GM23248 (cell line): ENCODE results near the gene RNF150. TPM values are rescaled to one million over a fixed set of nuclear protein-coding genes. Genes with fewer than 3 reads are reported as not detected.
"Not testable (repeated sequence)": the region's sequence is repeated elsewhere in the genome, so short reads cannot be mapped to it uniquely, and the experiment has no call there.

Source experiments
- DNase-seq: peaks from one replicate; pipeline ENCODE4 v3.0.0-alpha.2; 2015
- H2AFZ ChIP-seq: fragments of 200-600 bp; sonication (generic); 2 replicates; pipeline ENCODE4 v1.6.1; 2016; ENCODE audit warnings: antibody characterized with exemption
- H3F3A ChIP-seq: fragments of 200-600 bp; sonication (generic); 2 replicates; pipeline ENCODE4 v1.6.1; 2016; ENCODE audit warnings: mild to moderate bottlenecking, antibody characterized with exemption, mixed run types; ENCODE audit not compliant: insufficient read depth
- H3K27ac ChIP-seq: fragments of 200-600 bp; sonication (generic); 2 replicates; pipeline ENCODE4 v1.5.1; 2016; ENCODE audit warnings: mild to moderate bottlenecking
- H3K27me3 ChIP-seq: fragments of 200-600 bp; sonication (generic); replicated peaks from 2 replicates; pipeline ENCODE4 v1.6.1; 2016; ENCODE audit warnings: mild to moderate bottlenecking; ENCODE audit not compliant: insufficient read depth
- H3K36me3 ChIP-seq: fragments of 200-600 bp; sonication (generic); 2 replicates; pipeline ENCODE4 v1.6.1; 2016; ENCODE audit warnings: low read depth, mild to moderate bottlenecking
- H3K4me1 ChIP-seq: fragments of 200-600 bp; sonication (generic); 2 replicates; pipeline ENCODE4 v1.6.1; 2016; ENCODE audit warnings: mild to moderate bottlenecking; ENCODE audit not compliant: insufficient read depth
- H3K4me2 ChIP-seq: fragments of 200-600 bp; sonication (generic); one replicate; pipeline ENCODE4 v1.6.1; 2016; ENCODE audit warnings: mild to moderate bottlenecking; ENCODE audit not compliant: unreplicated experiment
- H3K4me3 ChIP-seq: fragments of 200-600 bp; sonication (generic); 2 replicates; pipeline ENCODE4 v1.5.1; 2016; ENCODE audit warnings: mild to moderate bottlenecking
- H3K79me2 ChIP-seq: fragments of 200-600 bp; sonication (generic); 2 replicates; pipeline ENCODE4 v1.6.1; 2016; ENCODE audit warnings: mild to moderate bottlenecking; ENCODE audit not compliant: insufficient read depth
- H3K9ac ChIP-seq: fragments of 200-600 bp; sonication (generic); 2 replicates; pipeline ENCODE4 v1.6.1; 2016; ENCODE audit warnings: mild to moderate bottlenecking
- H3K9me2 ChIP-seq: fragments of 200-600 bp; sonication (generic); 2 replicates; pipeline ENCODE4 v1.6.1; 2016; ENCODE audit warnings: mixed run types, mild to moderate bottlenecking, moderate library complexity; ENCODE audit not compliant: insufficient read depth
- H3K9me3 ChIP-seq: fragments of 200-600 bp; sonication (generic); one replicate; pipeline ENCODE4 v1.6.1; 2017; ENCODE audit warnings: low read depth
- H4K20me1 ChIP-seq: fragments of 200-600 bp; sonication (generic); 2 replicates; pipeline ENCODE4 v1.6.0; 2016; ENCODE audit not compliant: insufficient read depth
- EZH2 ChIP-seq: fragments of 200-600 bp; sonication (generic); IDR thresholded peaks from 2 replicates; pipeline ENCODE4 v1.6.1; 2018; ENCODE audit warnings: antibody characterized with exemption, mild to moderate bottlenecking; ENCODE audit not compliant: insufficient read depth, poor library complexity, severe bottlenecking
- EZH2phosphoT487 ChIP-seq: fragments of 200-600 bp; sonication (generic); IDR thresholded peaks from 2 replicates; pipeline ENCODE4 v1.6.1; 2018; ENCODE audit warnings: antibody characterized with exemption, moderate library complexity, mild to moderate bottlenecking, low read depth; ENCODE audit not compliant: insufficient read depth
- WGBS, 2 experiments: methylation state at CpG; one replicate each; pipeline ENCODE4 v1.1.6; 2015 to 2017; ENCODE audit warnings: low lambda C conversion rate in 2 of 2, low coverage in 1 of 2; ENCODE audit errors: missing lambda C conversion rate in 2 of 2; 5-methylcytosine and 5-hydroxymethylcytosine counted together
- in situ Hi-C: fragments of 300-500 bp; cut with MboI; formaldehyde crosslinking; loops from 2 replicates; pipeline ENCODE4 v1.15.0; 2020
- polyA plus RNA-seq: library from polyadenylated mRNA; unstranded; fragments of >200 nt; fragmentation: Nextera tagmentation; extraction: Ambion mirVana; gene quantifications from 2 replicates; pipeline ENCODE4 v1.2.1, GENCODE V29; 2016
- total RNA-seq: library from RNA; depleted of rRNA; stranded (reverse); fragments of >200 nt; shearing (Covaris generic); gene quantifications from 2 replicates; pipeline ENCODE4 v1.2.3, GENCODE V29; 2014

Gene RNF150
- total and polyA plus RNA-seq, 2 experiments from 2014 or later: 4.8 to 10.5 TPM

GRCh38 chr4:141177171-141177570 lies 43.9 kb upstream of the RNF150 start:
- H3K79me2 ChIP-seq: no peaks in the 10 kb centered on the region
- no peak overlapping the region for H3K27ac ChIP-seq
- H3K4me3 ChIP-seq: no peak overlapping the region
- no peak overlapping the region for H3K4me2 ChIP-seq
- peaks cover 24% of the 10 kb centered on the region for H3K27me3 ChIP-seq
- H3K36me3 ChIP-seq: no peaks in the 10 kb centered on the region
- H3K4me1 ChIP-seq: no peaks in the 10 kb centered on the region
- no peaks in the 10 kb centered on the region for H3K9me2 ChIP-seq
- H3K9me3 ChIP-seq: no peaks in the 10 kb centered on the region
- no peak overlapping the region for H3K9ac ChIP-seq
- no peaks in the 10 kb centered on the region for H4K20me1 ChIP-seq
- TF ChIP-seq EZH2 (no peak), EZH2phosphoT487 (no peak)
- no peak for DNase-seq
- 0 to 6% methylated on average over 1 of the region's 1 CpG for WGBS, 2 experiments
- H2AFZ ChIP-seq: no peak overlapping the region
- no peaks in the 10 kb centered on the region for H3F3A ChIP-seq
- in situ Hi-C loops: no loop called here

DNA sequence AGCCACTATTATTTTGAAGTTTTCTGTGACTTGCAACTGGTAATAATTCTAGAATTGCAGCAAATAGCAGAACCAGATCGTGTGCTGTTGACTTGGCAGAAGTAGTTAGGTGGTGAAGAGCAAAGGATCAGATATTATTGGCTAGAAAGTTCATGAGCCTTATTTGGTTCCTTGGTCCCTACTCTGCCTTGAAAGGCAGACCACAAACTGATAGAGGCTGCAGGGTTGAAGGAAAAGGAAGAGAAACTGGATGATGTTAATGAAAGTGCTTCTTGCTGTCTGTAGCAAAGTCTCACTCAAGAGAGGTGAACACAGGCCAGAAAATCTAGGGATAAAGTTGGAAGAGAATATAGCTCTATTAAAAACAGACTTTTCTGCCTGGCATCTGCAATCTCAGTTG lies 41.2 kb upstream of the RNF150 start:
- peaks cover 10% of the 10 kb centered on the region for H3K27me3 ChIP-seq
- in situ Hi-C loops: loop anchor here (25.0 kb wide), 2 partner anchors 1663 to 1913 kb away; partner anchors contain the start of gene INPP4B
- H3K4me1 ChIP-seq: no peaks in the 10 kb centered on the region
- WGBS, 2 experiments: 7 to 13% methylated on average over 1 of the region's 1 CpG
- H3K9me2 ChIP-seq: no peaks in the 10 kb centered on the region
- TF ChIP-seq EZH2 (no peak), EZH2phosphoT487 (no peak)
- no peak overlapping the region for H2AFZ ChIP-seq
- no peak overlapping the region for H3K4me3 ChIP-seq
- H4K20me1 ChIP-seq: no peaks in the 10 kb centered on the region
- DNase-seq: no peak
- H3F3A ChIP-seq: no peaks in the 10 kb centered on the region
- no peaks in the 10 kb centered on the region for H3K36me3 ChIP-seq
- H3K4me2 ChIP-seq: no peak overlapping the region
- H3K79me2 ChIP-seq: no peaks in the 10 kb centered on the region
- no peaks in the 10 kb centered on the region for H3K9me3 ChIP-seq
- no peak overlapping the region for H3K9ac ChIP-seq
- H3K27ac ChIP-seq: no peak overlapping the region

- Histone ChIP-seq H3K9me3 (no peaks in the 10 kb centered on the region), H3F3A (no peaks in the 10 kb centered on the region), H3K27me3 (peaks cover 7% of the 10 kb centered on the region; the same call in 1 of the 2 replicates), H3K4me1 (no peaks in the 10 kb centered on the region), H3K9ac (no peak overlapping the region), H2AFZ (no peak overlapping the region), H3K27ac (no peak overlapping the region), H4K20me1 (no peaks in the 10 kb centered on the region), H3K9me2 (no peaks in the 10 kb centered on the region), H3K79me2 (no peaks in the 10 kb centered on the region), H3K4me3 (no peak overlapping the region), H3K36me3 (no peaks in the 10 kb centered on the region), H3K4me2 (no peak overlapping the region)
- WGBS, 2 experiments: 20 to 30% methylated on average over 3 of the region's 3 CpGs
- no peak for DNase-seq
- TF ChIP-seq EZH2: no peak
- TF ChIP-seq EZH2phosphoT487: no peak
- in situ Hi-C loops: loop anchor here (25.0 kb wide), 2 partner anchors 1667 to 1917 kb away; partner anchors contain the start of gene INPP4B
Measured at GRCh38 chr4:141170671-141171070, 37.4 kb upstream of the RNF150 start.

GRCh38 chr4:141169391-141169790 lies 36.1 kb upstream of the RNF150 start:
- no peak overlapping the region for H3K4me2 ChIP-seq
- no peak overlapping the region for H3K9ac ChIP-seq
- H3K9me3 ChIP-seq: no peaks in the 10 kb centered on the region
- no peak for DNase-seq
- in situ Hi-C loops: loop anchor here (25.0 kb wide), 2 partner anchors 1668 to 1918 kb away; partner anchors contain the start of gene INPP4B
- H4K20me1 ChIP-seq: no peaks in the 10 kb centered on the region
- H3K79me2 ChIP-seq: no peaks in the 10 kb centered on the region
- no peaks in the 10 kb centered on the region for H3K9me2 ChIP-seq
- no peak overlapping the region for H3K4me3 ChIP-seq
- peaks cover 18% of the 10 kb centered on the region for H3K27me3 ChIP-seq
- H3K27ac ChIP-seq: no peak overlapping the region
- no peak for TF ChIP-seq EZH2phosphoT487
- TF ChIP-seq EZH2: no peak
- H3K4me1 ChIP-seq: no peaks in the 10 kb centered on the region
- no peaks in the 10 kb centered on the region for H3F3A ChIP-seq
- no peak overlapping the region for H2AFZ ChIP-seq
- no peaks in the 10 kb centered on the region for H3K36me3 ChIP-seq

DNA sequence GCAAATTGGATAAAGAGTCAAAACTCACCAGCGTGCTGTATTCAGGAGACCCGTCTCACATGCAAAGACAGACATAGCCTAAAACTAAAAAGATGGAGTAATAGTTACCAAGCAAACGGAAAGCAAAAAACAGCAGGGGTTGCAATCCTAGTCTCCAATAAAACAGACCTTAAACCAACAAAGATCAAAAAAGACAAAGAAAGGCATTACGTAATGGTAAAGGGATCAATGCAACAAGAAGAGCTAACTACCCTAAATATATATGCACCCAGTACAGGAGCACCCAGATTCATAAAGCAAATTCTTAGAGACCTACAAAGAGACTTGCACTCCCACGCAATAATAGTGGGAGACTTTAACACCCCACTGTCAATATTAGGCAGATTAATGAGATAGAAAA lies 31.7 kb upstream of the RNF150 start:
- H3F3A ChIP-seq, DNase-seq, H3K27ac ChIP-seq, H3K4me2 ChIP-seq, H4K20me1 ChIP-seq, H3K9me3 ChIP-seq, H3K36me3 ChIP-seq, H3K4me3 ChIP-seq, H3K9me2 ChIP-seq, H2AFZ ChIP-seq, H3K4me1 ChIP-seq, H3K9ac ChIP-seq, H3K79me2 ChIP-seq: not testable (repeated sequence)
- in situ Hi-C loops: loop anchor here (25.0 kb wide), 2 partner anchors 1672 to 1922 kb away; partner anchors contain the start of gene INPP4B
- H3K27me3 ChIP-seq: peaks cover 22% of the 10 kb centered on the region
- WGBS, 2 experiments: 51 to 63% methylated on average over 5 of the region's 5 CpGs
